OCI-LY1 (cell line): ENCODE measurements around the gene HELZ2.

Experiments
- CTCF ChIP-seq: fragments of 200-600 bp; sonication (generic), shearing (Covaris generic); IDR thresholded peaks from 2 replicates; pipeline ENCODE4 v1.5.1; 2017; ENCODE audit warnings: mild to moderate bottlenecking, antibody characterized with exemption, low read length, moderate library complexity, mixed read lengths
- EZH2 ChIP-seq: fragments of 200-600 bp; sonication (generic), shearing (Covaris generic); IDR thresholded peaks from 2 replicates; pipeline ENCODE4 v1.8.0; 2017; ENCODE audit warnings: borderline replicate concordance, mixed run types, mild to moderate bottlenecking, antibody characterized with exemption, low read length, moderate library complexity, mixed read lengths

- TF ChIP-seq CTCF, result no peak
- no peak for TF ChIP-seq EZH2
Observed at GRCh38 chr20:63620991-63621390, 47.0 kb upstream of the HELZ2 start.
